HCT116 (cell line): ENCODE results near the gene RTF2. TPM values are rescaled to one million over a fixed set of nuclear protein-coding genes. Genes with fewer than 3 reads are reported as not detected.

Experiments used
- ATAC-seq: fragments of 200-7000 bp; cut with Tn5 transposase; 2 replicates; pipeline ENCODE4 v1.9.1; 2020; ENCODE audit warnings: mild to moderate bottlenecking, moderate library complexity
- BruUV-seq: library from RNA; stranded (reverse); fragments of 400-500 nt; replicated peaks from 2 replicates; lab custom pipeline; 2021; lab: Mats Ljungman, UMichigan
- CTCF ChIA-PET: fragments of 300-600 bp; sonication (Branson Sonifier 250); formaldehyde crosslinking; loops from one replicate; lab custom pipeline; 2021; ENCODE audit warnings: antibody characterized with exemption; lab: Charles Lee
- POLR2A ChIA-PET: fragments of 300-600, 350-600 bp; sonication (Branson Sonifier 250); formaldehyde crosslinking; loops from one replicate; lab custom pipeline; 2021; ENCODE audit warnings: antibody characterized with exemption; lab: Charles Lee
- RAD21 ChIA-PET, 2 experiments: fragments of 300-600 bp; sonication (Branson Sonifier 250); formaldehyde crosslinking; loops; one replicate each; lab custom pipeline; 2023; ENCODE audit warnings: low total read pairs in 2 of 2; ENCODE audit not compliant: uncharacterized antibody in 2 of 2, unreplicated experiment in 2 of 2, low non-redundant PET in 1 of 2; lab: Charles Lee
- DNase-seq: peaks from one replicate; pipeline ENCODE4 v3.0.0-alpha.2; 2010; ENCODE audit warnings: low read depth, low spot score
- H2AFZ ChIP-seq: fragments of 200-600 bp; shearing (Covaris generic), sonication (generic); 2 replicates; pipeline ENCODE4 v1.6.1; 2017; ENCODE audit warnings: low read depth, mixed run types, mixed read lengths, antibody characterized with exemption, low read length; ENCODE audit not compliant: poor library complexity, severe bottlenecking
- H3K27ac ChIP-seq: 2 replicates; pipeline ENCODE4 v1.5.1; 2012; ENCODE audit warnings: low read depth, low read length
- H3K27me3 ChIP-seq: fragments of 200-600 bp; sonication (generic); 2 replicates; pipeline ENCODE4 v1.6.1; 2016; ENCODE audit warnings: mixed run types, low read length, mixed read lengths; ENCODE audit not compliant: insufficient read depth
- H3K36me3 ChIP-seq, 2 experiments: fragments of 200-500 bp in 1 of 2; fragments of 200-600 bp in 1 of 2; sonication (Bioruptor generic) in 1 of 2; sonication (generic) in 1 of 2; 2 replicates each; pipeline versions ENCODE4 v1.5.1 to v1.6.1; 2014 to 2016; ENCODE audit warnings: low read length in 2 of 2, inconsistent platforms in 1 of 2, mixed read lengths in 1 of 2, mixed run types in 1 of 2; ENCODE audit not compliant: insufficient read depth in 2 of 2, control insufficient read depth in 1 of 2
- H3K4me1 ChIP-seq, 2 experiments: fragments of 200-600 bp in 1 of 2; sonication (generic) in 1 of 2; 2 replicates each; pipeline versions ENCODE4 v1.5.1 to v1.6.1; 2012 to 2017; ENCODE audit warnings: low read length in 2 of 2, inconsistent platforms in 1 of 2, mild to moderate bottlenecking in 1 of 2, mixed read lengths in 1 of 2, mixed run types in 1 of 2, moderate library complexity in 1 of 2; ENCODE audit not compliant: insufficient read depth in 2 of 2, control insufficient read depth in 1 of 2
- H3K4me2 ChIP-seq: fragments of 200-600 bp; sonication (generic); 2 replicates; pipeline ENCODE4 v1.6.1; 2017; ENCODE audit warnings: mixed run types, low read length, mixed read lengths
- H3K4me3 ChIP-seq, 2 experiments: fragments of 200-600 bp in 1 of 2; sonication (generic) in 1 of 2; replicated peaks in 1 of 2; 2 replicates each; pipeline ENCODE4 v1.5.1; 2011 to 2016; ENCODE audit warnings: low read length in 2 of 2, control low read depth in 1 of 2, low read depth in 1 of 2, mild to moderate bottlenecking in 1 of 2, mixed read lengths in 1 of 2, mixed run types in 1 of 2
- H3K79me2 ChIP-seq: fragments of 200-600 bp; sonication (generic); 2 replicates; pipeline ENCODE4 v1.6.1; 2017; ENCODE audit warnings: mild to moderate bottlenecking, mixed run types, low read length, moderate library complexity, mixed read lengths; ENCODE audit not compliant: insufficient read depth
- H3K9ac ChIP-seq: fragments of 200-600 bp; sonication (generic); 2 replicates; pipeline ENCODE4 v1.6.1; 2016; ENCODE audit warnings: low read length, mixed read lengths
- H3K9me2 ChIP-seq: fragments of 200-600 bp; sonication (generic), shearing (Covaris generic); 2 replicates; pipeline ENCODE4 v1.6.1; 2017; ENCODE audit warnings: mixed run types, mild to moderate bottlenecking, moderate library complexity; ENCODE audit not compliant: insufficient read depth
- H3K9me3 ChIP-seq, 2 experiments: fragments of 200-500 bp in 1 of 2; fragments of 200-600 bp in 1 of 2; sonication (Bioruptor generic) in 1 of 2; sonication (generic) in 1 of 2; 2 replicates each; pipeline ENCODE4 v1.6.1; 2014 to 2017; ENCODE audit warnings: low read length in 2 of 2, mixed read lengths in 2 of 2, inconsistent platforms in 1 of 2, low read depth in 1 of 2, mild to moderate bottlenecking in 1 of 2, mixed run types in 1 of 2, moderate library complexity in 1 of 2; ENCODE audit not compliant: control insufficient read depth in 1 of 2, insufficient read depth in 1 of 2
- H4K20me1 ChIP-seq: fragments of 200-600 bp; sonication (generic), shearing (Covaris generic); 2 replicates; pipeline ENCODE4 v1.6.1; 2017; ENCODE audit warnings: mixed run types, mild to moderate bottlenecking, moderate library complexity; ENCODE audit not compliant: insufficient read depth
- ATF3 ChIP-seq: IDR thresholded peaks from 2 replicates; pipeline ENCODE4 v1.6.1; 2012
- CEBPB ChIP-seq: IDR thresholded peaks from 2 replicates; pipeline ENCODE4 v1.6.1; 2012; ENCODE audit warnings: low read depth
- CTCF ChIP-seq, 3 experiments: fragments of 200-600 bp in 1 of 3; sonication (generic) in 1 of 3; IDR thresholded peaks in 2 of 3; conservative IDR thresholded peaks in 1 of 3; 2 replicates each; pipeline ENCODE4 v1.5.1; 2012 to 2017; ENCODE audit warnings: low read depth in 2 of 3, low read length in 2 of 3, antibody characterized with exemption in 1 of 3, borderline replicate concordance in 1 of 3, control low read depth in 1 of 3, mild to moderate bottlenecking in 1 of 3, mixed read lengths in 1 of 3, mixed run types in 1 of 3, moderate library complexity in 1 of 3; ENCODE audit not compliant: insufficient read depth in 1 of 3
- EZH2phosphoT487 ChIP-seq: fragments of 200-600 bp; IDR thresholded peaks from 2 replicates; pipeline ENCODE4 v1.6.1; 2018; ENCODE audit warnings: antibody characterized with exemption, borderline replicate concordance
- JUND ChIP-seq: IDR thresholded peaks from 2 replicates; pipeline ENCODE4 v1.6.1; 2012
- POLR2A ChIP-seq: IDR thresholded peaks from 2 replicates; pipeline ENCODE4 v1.7.0; 2011; ENCODE audit warnings: borderline replicate concordance; ENCODE audit not compliant: insufficient read depth, insufficient read length; ENCODE audit errors: extremely low read depth
- ZBTB33 ChIP-seq: IDR thresholded peaks from 2 replicates; pipeline ENCODE4 v1.6.1; 2011; ENCODE audit warnings: mild to moderate bottlenecking, low read length, moderate library complexity; ENCODE audit not compliant: insufficient replicate concordance; ENCODE audit errors: extremely low read depth
- ZFX ChIP-seq: fragments of 450-650 bp; IDR thresholded peaks from 2 replicates; pipeline ENCODE4 v1.6.1; 2017
- intact Hi-C: fragments of 100-400 bp; cut with micrococcal nuclease; formaldehyde crosslinking; loops from 2 replicates; pipeline ENCODE4 v1.10.0; 2022
- total RNA-seq: library from RNA; stranded (reverse); gene quantifications from one replicate; pipeline ENCODE4 v1.2.1, GENCODE V29; 2021; ENCODE audit not compliant: unreplicated experiment

The RTF2 gene
- total RNA-seq, 1 experiment from 2014 or later, result 73.8 TPM

- BruUV-seq, result no TSS peak
- H3K36me3 ChIP-seq, result 0 out of 4 replicates have a peak, but pooled peaks cover 0 to 3% of the 10 kb centered on the region in 2 experiments
- intact Hi-C loops, result no loop called here
- H3K9ac ChIP-seq, result no peak overlapping the region
- TF ChIP-seq CTCF (IDR thresholded peaks at IDR 0.05 in 2 of 3, conservative IDR thresholded peaks at IDR 0.05 in 1 of 3; ENCODE audit: borderline replicate concordance in 1 of 3, insufficient read depth in 1 of 3, low read depth in 2 of 3, low read length in 2 of 3) (peak in 2 of 3 experiments; percentile 59 to 76; a peak in 4 of 6 replicates), POLR2A (no peak), JUND (no peak)
- ChIA-PET RAD21 (interaction anchor here in 1 of 2 experiments (0.6 kb wide), 1 partner anchor 30 kb away, joined by 3 read pairs; no protein-coding TSS in a partner anchor), CTCF (no interaction called here), POLR2A (no interaction called here)
- DNase-seq (no peak), ATAC-seq (peak; percentile 85)
- H3K79me2 ChIP-seq, result peaks cover 15% of the 10 kb centered on the region; the same call in 1 of the 2 replicates
- H4K20me1 ChIP-seq, result no peaks in the 10 kb centered on the region
- H3K4me3 ChIP-seq, result no peak overlapping the region
- H3K27me3 ChIP-seq, result no peaks in the 10 kb centered on the region
- H3K4me2 ChIP-seq, result no peak overlapping the region
- H3K9me2 ChIP-seq, result no peaks in the 10 kb centered on the region
- no peak overlapping the region for H3K27ac ChIP-seq
- no peak overlapping the region for H2AFZ ChIP-seq
- no peaks in the 10 kb centered on the region for H3K4me1 ChIP-seq
- no peaks in the 10 kb centered on the region for H3K9me3 ChIP-seq
Observed at GRCh38 chr20:56504373-56505005, 36.1 kb downstream of the RTF2 start.

- Histone ChIP-seq H3K36me3 (0 out of 4 replicates have a peak, but pooled peaks cover 0 to 3% of the 10 kb centered on the region in 2 experiments), H3K9ac (no peak overlapping the region), H3K4me1 (no peaks in the 10 kb centered on the region), H4K20me1 (no peaks in the 10 kb centered on the region), H3K79me2 (peaks cover 15% of the 10 kb centered on the region), H3K4me2 (no peak overlapping the region), H3K9me3 (no peaks in the 10 kb centered on the region), H3K27me3 (no peaks in the 10 kb centered on the region), H3K9me2 (no peaks in the 10 kb centered on the region), H3K4me3 (no peak overlapping the region), H2AFZ (no peak overlapping the region), H3K27ac (no peak overlapping the region)
- intact Hi-C loops, result no loop called here
- BruUV-seq, result no TSS peak
- ChIA-PET RAD21 (no interaction called here), POLR2A (no interaction called here), CTCF (no interaction called here)
- ATAC-seq (no peak), DNase-seq (no peak)
- TF ChIP-seq ZFX (no peak), EZH2phosphoT487 (no peak), CEBPB (no peak), ZBTB33 (no peak), CTCF (IDR thresholded peaks at IDR 0.05 in 2 of 3, conservative IDR thresholded peaks at IDR 0.05 in 1 of 3; ENCODE audit: borderline replicate concordance in 1 of 3, insufficient read depth in 1 of 3, low read depth in 2 of 3, low read length in 2 of 3) (no peak), ATF3 (no peak)
Observed at GRCh38 chr20:56506103-56506502, 37.7 kb downstream of the RTF2 start.
